Ureter (tissue), 1 donor: ENCODE results near the gene MEGF10. TPM values are rescaled to one million over a fixed set of nuclear protein-coding genes. Genes with fewer than 3 reads are reported as not detected.
"Not testable (repeated sequence)": the region's sequence is repeated elsewhere in the genome, so short reads cannot be mapped to it uniquely, and the experiment has no call there.

Experiments
- DNase-seq: peaks from one replicate; pipeline ENCODE4 v3.0.0-alpha.2; 2020; ENCODE audit warnings: low spot score
- total RNA-seq: library from RNA; stranded (reverse); gene quantifications from one replicate; pipeline ENCODE4 v1.2.4, GENCODE V29; 2023
- donor health status: DM: yes; HTN: yes; CAD: no.

The MEGF10 gene
- total RNA-seq, result 1.1 TPM

- DNase-seq, result no peak
Measured at GRCh38 chr5:127290019-127290945, at the start of gene MEGF10. Gene MEGF10 (plus strand): TSS chr5:127290796. CDS start chr5:127331309, 40,513 bp downstream.

- DNase-seq, result no peak
Measured at GRCh38 chr5:127243011-127243410, 47.6 kb upstream of the MEGF10 start.

DNA sequence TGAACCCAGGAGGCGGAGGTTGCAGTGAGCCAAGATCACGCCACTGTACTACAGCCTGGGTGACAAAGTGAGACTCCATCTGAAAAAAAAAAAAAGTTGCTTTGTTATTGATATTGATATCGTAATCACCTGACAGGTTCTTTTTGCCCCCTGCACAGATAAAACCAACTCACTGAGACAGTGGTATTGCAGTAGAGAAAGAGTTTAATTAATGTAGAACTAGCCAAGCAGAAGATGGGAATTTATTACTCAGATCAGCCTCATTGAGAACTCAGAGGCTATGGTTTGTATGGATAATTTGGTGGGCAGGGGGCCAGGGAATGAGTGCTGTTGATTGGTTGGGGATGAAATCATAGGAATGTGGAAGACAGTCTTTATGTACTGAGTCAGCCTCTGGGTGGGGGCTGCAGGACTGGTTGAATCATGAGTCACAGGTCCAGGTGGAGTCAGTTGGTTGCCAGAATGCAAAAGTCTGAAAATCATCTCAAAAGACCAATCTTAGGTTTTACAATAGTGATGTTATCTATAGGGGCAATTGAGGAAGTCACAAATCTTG is 35.8 kb upstream of the MEGF10 start:
- no peak for DNase-seq

DNA sequence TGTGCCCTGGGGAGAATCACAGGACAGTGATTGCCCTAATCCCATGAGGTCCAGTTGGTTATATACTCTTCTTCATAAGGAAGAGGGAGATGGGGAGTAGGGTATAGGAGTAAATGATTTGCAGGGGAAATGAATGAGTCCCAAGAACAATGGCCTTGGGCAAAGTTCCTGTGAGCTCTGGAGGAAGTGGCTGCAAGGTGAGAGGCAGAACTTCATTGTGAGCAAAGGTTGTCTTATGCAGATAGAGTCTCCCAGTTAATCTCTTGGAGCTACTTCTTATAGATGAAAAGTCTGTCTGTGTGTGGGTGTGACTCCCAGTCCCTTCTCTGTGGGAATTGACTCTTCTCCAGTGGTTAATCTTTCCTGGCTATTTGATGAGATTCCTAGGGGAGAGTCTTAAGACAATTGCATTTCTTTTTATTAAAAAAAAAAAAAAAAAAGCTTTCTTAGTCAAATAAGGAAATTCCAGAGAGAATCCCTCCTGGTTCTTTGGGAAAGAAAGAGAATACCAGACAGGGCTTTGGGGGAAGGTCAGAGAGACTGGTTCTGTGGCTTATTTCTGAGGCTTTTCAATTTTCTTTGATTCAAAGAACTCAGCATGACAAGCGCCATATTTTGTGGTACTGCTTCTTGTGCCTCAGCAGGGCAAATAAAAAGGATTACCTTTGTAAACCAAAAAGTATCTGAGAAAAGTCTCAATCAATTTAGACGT is 33.6 kb upstream of the MEGF10 start:
- DNase-seq, result no peak

- no peak for DNase-seq
Measured at GRCh38 chr5:127260686-127261085, 29.9 kb upstream of the MEGF10 start.

- not testable (repeated sequence) for DNase-seq
Measured at GRCh38 chr5:127265473-127265872, 25.1 kb upstream of the MEGF10 start.

GRCh38 chr5:127268342-127268741 is 22.3 kb upstream of the MEGF10 start:
- not testable (repeated sequence) for DNase-seq

DNA sequence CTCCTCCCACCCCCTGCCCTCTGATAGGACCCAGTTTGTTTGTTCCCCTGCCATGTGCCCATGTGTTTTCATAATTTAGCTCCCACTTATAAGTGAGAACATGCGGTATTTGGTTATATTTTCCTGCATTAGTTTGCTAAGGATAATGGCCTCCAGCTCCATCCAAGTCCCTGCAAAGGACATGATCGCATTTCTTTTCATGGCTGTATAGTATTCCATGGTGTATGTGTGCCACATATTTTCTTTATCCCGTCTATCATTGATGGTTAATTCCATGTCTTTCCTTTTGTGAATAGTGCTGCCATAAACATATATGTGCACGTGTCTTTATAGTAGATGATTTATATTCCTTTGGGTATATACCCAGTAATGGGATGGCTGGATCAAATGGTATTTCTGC is 19.9 kb upstream of the MEGF10 start:
- not testable (repeated sequence) for DNase-seq

DNA sequence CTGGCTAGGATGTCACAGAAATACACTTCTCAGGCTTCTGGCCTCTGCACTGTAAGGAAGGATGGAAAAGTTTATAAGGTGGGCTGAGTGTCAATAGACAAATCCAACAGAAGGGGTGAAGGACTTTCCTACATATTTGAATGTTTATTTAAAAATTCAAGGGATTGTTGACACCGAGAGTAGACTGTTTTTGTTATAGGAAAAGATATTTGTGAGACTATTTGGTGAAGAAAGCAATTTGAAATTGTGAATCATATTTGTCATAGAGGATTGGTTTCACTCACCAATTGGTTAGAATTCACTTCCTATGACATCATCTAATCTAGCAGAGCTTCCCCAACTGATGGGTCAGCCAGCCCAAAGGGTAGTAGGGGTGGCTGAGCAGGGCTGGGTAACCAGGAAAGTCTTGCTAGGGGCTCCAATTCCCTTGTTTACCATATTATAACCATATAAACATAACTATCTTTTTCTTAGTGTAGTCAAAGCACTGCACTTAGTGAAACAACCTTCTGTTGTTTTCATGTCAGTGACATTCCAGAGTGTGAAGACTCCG is 14.9 kb upstream of the MEGF10 start:
- no peak for DNase-seq

DNA sequence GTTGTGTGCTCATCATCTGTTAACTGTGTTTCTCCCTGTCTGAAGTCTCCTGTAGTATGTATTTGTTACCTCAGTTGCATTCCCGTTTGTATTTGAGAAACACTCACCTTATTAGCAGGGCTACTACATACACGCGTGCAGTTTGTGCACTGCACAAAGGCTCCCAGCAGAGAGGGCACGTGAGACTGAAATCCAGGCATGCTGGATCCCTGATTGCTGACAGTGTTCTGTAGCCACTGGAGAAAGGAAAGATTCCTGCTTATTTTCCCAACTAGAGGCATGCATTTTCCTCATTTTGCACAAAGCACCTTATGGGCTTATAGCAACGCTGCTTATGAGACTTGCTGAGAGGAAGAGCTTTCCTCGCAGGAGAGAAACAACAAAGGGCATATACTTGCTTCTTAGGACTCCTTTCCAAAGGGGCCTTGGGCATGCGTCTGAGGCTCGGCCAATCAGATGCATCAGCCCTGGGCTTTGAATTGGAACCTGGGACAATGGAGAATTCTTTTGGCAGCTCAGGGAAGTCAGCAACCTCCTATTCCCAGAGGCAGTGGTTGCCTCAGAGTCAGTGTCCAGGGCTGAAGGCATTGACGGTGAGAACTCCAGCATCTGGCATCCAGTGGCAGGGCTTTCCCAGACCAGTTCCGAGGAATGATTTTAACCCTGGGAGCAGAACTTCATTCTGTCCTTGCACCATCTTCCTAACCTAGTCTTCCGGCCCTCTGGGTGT is 9.9 kb upstream of the MEGF10 start:
- DNase-seq, result no peak

- DNase-seq, result no peak
Measured at GRCh38 chr5:127281609-127282008, 9.0 kb upstream of the MEGF10 start.

- DNase-seq, result no peak
Measured at GRCh38 chr5:127288676-127289075, 1.9 kb upstream of the MEGF10 start.

DNA sequence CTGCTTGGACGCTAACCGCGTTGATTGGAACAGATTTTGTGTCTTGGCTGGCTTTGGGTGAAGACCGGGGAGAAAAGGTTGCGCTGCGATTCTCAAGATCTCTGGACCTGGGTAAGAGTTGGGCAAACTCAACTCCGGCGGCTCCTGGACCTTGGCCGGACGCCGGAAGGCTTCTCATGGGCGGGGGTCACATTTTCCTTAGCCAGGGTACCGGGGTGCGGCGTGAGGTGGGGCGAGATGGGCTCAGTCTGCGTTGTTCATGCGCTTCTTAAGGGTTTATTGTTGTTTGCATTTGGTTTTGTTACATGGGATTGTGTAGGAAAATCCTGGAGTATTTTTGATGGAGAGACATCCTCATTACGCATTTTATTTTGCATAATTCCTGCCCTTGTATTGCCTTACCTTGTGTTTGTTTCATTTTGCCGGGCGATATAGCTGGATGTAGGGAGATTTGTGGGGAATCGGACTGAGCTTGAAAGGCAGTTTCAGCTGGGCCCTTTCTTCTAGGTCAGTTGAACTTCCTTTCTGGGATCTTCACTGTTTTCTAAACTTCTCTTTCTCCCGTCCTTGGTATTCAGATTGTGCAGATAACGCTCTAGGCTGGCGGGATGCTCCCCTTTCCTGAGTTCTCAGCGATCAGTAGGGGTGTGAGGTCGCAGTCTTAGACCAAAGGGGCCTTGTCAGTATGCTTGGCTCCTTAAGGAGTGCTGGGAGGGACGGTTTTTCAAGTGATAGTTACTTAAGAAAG is 524 bp downstream of the MEGF10 start:
- DNase-seq, result no peak

DNA sequence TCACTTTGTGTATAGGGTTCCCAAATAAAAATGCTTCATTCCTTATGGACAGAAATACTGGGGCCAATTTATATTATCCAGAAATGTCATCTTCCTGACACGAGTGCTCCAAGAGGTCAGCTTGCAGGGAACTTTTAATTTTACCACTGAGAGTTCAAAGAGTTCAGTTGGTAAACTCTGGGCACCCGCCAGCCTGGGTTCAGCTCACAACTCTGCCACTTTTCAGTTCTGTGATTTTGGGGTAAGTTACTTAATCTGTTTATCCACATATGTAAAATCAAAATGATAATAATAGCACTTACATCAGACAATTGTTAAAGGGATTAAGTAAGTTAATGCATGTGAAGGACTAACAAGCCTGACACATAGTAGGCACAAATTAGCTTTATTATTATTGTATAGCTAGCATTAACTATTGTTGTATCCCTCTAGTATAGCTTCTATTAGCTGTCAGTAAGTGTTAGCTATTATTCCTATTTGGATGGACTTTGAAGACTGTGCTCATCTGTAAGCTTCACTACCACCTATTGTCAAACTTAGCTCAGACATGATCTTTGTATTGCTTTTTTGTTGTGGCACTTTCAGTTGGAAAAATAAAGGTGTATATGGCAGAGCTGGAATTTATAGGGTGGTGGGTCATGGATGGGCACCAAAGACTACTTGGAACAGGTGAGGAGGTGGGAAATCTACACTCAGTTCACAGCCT is 1.6 kb downstream of the MEGF10 start:
- no peak for DNase-seq

- DNase-seq, result no peak
Measured at GRCh38 chr5:127293373-127293772, 2.8 kb downstream of the MEGF10 start.

DNA sequence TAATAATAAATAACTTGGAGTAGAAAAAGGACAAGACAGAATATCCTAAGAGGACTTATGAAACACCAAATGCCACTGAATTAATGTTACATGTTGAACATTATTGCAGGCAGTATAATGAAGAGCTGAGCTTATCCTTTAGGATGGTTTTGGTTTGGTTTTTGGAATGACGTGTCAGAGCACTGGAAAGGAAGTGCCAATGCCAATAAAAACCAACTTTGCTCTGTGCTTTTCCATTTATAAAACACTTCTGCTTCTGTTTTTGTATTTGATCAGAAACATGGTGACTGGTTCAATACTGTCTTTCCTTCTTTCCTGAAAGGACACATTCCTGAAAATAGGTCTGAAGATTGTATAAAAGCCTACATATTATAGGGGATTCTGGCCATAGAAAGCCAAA is 4.2 kb downstream of the MEGF10 start:
- no peak for DNase-seq

GRCh38 chr5:127295454-127295853 is 4.9 kb downstream of the MEGF10 start:
- DNase-seq, result no peak

DNA sequence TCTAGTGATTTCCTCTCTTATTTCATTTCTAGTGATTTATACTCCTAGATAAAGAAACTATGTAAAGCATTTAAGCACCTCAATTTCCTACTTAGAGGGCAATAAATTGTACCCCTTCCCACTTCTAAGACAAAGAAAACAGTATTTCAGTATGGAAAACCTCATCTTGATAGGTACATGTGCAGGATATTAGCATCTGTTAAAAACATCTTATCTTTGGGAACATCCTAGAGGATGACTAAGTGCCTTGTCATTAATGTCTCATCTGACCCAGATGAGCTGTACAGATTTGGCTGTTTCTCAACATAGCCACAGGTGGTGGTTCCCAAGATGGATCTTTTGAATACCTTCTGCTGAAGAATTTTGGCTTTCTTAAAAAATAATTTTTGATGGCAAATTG is 5.7 kb downstream of the MEGF10 start:
- no peak for DNase-seq

GRCh38 chr5:127296894-127297293 is 6.3 kb downstream of the MEGF10 start:
- not testable (repeated sequence) for DNase-seq

- DNase-seq, result no peak
Measured at GRCh38 chr5:127297348-127298035, 6.9 kb downstream of the MEGF10 start.
